ENCODE results near the gene CCL1. TPM values are rescaled to one million over a fixed set of nuclear protein-coding genes. Genes with fewer than 3 reads are reported as not detected.
A peak's percentile ranks its signal among the peaks of the same experiment; 100 is the strongest.

The CCL1 gene
- total RNA-seq, 1 donor from 2014 or later = not detected

DNA sequence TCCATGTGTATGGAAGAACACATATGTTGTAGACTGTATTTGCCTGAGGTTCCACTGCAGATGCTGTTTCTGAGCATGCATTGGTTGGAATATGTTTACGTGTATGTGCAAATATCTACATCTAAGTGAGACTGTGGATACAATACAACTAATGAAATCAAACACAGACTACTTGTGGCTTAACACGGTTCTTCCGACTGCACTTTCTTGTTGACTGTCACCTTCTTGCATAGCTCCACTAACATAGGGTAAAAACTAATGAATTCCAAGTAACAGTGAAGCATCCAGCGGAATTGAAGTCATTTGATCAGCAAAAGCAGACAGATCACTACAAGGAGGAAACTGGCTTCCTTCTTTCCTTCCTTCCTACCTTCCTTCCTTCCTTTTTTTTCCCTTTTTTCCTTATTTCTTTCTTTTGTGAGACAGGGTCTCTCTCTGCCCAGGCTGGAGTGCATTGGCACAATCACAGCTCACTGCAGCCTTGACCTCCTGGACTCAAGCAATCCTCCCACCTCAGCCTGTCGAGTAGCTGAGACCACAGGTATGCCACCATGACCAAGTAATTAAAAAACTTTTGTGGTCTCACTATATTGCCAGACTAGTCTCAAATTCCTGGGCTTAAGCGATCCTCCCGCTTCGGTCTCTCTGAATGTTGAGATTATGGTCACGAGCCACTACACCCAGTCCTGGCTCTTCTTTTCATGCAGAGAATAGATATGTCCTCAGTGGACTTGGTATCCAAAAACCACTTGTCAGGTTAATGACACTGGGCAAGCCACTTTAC, 22.0 kb upstream of the CCL1 start:
- intact Hi-C loops (cut with DNase I) = no loop called here
- DNase-seq (ENCODE audit: low spot score) = no peak
- ATAC-seq = no peak

DNA sequence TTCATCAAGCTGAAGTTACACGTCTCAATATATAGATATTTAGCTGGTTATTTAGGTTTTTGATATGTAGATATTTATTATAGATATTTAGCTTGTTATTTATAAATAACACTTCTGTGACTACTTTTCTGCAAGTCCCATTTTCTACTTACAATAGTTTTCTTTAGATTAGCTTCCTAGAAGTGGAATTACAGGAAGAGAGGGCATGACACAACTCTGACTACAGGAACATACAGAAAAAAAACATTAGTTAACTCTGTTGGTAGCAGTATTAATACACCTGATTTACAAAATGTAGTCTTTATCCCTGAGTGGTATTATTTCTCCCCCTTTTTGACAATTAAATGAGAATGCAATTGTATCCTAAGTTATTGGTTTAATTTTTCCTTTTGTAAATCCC, 21.2 kb upstream of the CCL1 start:
- DNase-seq (ENCODE audit: low spot score) (no peak), ATAC-seq (no peak)
- intact Hi-C loops (cut with DNase I) = no loop called here

DNA sequence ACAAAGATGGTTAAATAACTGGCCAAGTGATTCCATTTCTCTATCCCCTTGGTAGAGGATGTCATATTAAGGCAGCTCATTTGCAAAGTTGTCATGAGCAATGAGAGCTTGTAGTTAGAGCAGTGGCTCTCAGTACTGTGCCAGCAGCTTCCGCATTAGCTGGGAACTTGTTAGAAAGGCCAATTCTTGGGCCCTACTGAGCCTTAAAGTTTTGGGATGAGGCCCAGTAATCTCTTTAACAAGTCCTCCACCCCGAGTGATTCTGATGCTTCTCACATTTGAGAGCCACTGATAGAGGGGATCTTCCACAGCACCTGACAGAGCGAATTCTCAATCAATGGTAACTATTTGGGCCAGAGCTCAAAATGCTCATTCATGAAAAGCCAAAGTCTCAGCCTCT, 20.2 kb upstream of the CCL1 start:
- no peak for ATAC-seq
- intact Hi-C loops (cut with DNase I) = no loop called here
- no peak for DNase-seq (ENCODE audit: low spot score)

DNA sequence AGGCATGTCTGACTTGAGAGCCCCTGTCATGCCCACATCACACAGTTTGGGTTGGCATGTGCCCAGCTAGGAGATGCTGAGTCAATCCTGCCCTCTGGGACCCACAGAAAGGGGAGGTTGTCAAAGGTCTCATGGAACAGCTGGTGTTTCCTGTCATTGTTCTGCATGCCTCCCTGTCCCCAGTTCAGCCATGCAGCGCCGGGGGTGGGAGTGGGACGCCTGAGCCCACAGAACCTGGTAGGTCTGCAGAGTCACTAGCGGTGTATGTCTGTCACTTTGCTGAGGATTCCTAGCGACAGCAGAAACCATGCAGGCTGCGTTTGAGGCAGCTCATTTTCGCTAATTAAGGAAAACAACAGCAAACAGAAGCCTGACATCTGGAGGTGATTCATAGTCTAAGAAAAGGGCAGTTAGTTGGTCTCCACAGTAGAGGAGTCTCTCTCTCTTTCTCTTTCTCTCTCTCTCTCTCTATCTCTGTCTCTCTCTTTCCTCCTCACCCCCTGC, 19.6 kb upstream of the CCL1 start:
- intact Hi-C loops (cut with DNase I) = no loop called here
- ATAC-seq (no peak), DNase-seq (ENCODE audit: low spot score) (no peak)

DNA sequence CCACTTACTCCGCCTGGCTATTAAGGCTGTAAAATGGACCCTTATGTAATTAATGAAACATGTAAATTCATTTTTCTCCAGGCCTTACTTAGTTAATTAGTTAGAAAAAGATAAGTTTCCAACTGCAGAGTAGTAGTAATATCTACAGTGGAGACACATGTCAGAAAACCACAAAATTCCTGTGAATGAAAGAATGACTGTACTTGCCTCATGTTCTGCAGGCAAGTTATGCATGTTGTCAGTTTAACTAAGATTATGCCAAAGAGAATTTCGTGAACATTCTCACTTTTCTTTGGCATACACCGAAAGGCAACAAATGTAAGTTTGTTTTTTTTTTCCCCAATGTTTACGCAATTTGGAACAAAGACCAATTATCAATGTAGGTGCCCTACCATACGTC, 16.8 kb upstream of the CCL1 start:
- intact Hi-C loops (cut with DNase I) = no loop called here
- ATAC-seq (no peak), DNase-seq (ENCODE audit: low spot score) (no peak)

DNA sequence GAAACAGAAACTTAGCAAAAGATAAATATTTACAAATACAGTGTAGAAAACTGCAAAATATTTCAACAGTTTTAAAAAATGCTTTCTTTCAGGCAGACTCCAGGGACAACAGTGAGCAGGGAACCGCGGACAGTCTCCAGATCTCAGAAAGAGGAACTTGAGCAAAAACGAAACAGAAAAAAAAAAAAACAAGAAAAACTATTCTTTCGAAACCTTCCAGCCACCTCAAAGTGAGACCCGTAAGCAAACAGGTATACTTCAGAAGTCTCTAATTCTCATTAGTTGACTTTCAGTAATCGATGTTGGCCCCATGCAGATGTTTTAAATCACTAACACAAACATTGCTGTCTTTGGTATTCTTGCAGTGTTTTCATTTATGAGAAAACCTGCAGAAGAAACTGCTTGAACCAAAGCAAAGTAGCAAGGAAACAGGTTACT, 15.7 kb upstream of the CCL1 start:
- ATAC-seq (no peak), DNase-seq (ENCODE audit: low spot score) (no peak)
- intact Hi-C loops (cut with DNase I) = no loop called here

DNA sequence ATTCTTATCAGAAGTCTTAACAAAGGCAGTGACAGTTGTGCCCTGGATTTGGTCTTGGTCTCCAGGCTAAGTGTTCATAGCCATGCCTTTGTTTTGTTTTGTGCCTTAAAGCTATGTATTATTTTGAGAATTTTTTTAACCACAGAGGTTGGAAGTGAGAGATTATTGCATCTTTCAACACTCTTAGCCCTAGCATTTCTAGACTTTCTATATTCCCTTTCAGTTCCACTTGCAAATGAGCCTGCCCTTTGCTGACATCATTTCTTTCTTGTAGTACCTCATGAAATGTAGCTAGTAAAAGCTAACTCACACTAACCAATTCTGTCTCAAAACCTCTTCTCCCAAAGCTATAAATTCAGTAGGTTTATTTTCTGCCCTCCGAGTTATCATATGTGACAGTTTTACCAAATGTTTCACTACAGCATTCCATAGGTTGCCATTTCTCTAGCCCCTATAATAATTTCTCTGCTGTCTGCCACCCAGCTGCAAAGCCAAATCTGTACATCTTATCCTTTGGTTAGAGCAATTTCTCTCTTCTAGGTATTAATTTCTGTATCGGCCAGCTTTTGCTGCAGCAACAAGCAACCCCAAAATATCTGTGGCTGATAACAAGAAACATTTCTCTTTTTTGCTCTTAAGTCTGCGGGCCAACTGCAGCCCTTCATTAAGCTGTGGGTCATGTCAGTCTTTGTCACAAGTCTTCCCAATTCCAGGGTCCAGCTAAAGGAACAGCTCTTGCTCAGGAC, 14.2 kb upstream of the CCL1 start:
- intact Hi-C loops (cut with DNase I) = no loop called here
- no peak for ATAC-seq
- no peak for DNase-seq (ENCODE audit: low spot score)

DNA sequence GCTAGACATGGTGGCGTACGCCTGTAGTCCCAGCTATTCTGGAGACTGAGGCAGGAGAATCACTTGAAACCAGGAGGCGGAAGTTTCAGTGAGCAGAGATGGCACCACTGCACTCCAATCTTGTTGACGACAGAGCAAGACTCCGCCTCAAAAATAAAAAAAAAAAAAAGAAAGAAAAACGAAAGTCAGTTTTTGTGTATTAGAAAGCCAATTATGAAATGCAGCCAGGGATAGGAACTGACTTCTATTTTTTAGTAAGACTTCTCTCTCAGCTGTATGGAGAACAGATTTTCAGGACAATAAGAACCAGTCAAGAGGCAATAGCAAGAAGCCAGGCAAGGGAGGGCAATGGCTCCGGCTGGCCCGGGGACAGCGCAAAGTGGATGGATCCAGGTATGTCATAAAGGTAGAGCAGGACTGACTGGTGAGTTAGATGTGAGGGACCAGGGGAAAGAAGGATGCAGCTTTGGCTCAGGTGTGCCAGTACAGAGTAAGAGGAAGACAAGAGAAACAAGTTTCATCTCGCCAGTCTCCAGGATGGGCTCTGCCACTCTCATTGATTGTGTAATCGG, 12.5 kb upstream of the CCL1 start:
- no peak for DNase-seq (ENCODE audit: low spot score)
- ATAC-seq = no peak
- intact Hi-C loops (cut with DNase I) = no loop called here

DNA sequence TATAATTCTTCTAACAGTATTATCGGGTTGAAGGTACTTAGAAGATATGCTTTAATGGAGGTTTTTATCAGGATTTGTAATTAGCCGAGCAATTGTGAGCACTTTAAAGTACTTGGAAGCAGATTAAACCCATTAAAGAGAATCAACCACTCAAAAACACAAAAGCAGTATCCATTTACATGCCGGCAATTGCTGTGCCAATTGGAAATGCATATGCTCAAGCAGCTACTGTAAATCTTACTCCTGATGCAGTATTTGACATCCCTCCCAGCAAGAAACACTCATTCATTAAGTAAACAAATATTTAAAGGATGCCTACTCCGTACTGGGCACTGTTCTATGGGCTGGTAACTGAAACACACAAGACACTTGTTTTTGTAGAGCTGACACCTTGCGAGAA, 11.4 kb upstream of the CCL1 start:
- ATAC-seq (no peak), DNase-seq (ENCODE audit: low spot score) (no peak)
- intact Hi-C loops (cut with DNase I) = no loop called here

DNA sequence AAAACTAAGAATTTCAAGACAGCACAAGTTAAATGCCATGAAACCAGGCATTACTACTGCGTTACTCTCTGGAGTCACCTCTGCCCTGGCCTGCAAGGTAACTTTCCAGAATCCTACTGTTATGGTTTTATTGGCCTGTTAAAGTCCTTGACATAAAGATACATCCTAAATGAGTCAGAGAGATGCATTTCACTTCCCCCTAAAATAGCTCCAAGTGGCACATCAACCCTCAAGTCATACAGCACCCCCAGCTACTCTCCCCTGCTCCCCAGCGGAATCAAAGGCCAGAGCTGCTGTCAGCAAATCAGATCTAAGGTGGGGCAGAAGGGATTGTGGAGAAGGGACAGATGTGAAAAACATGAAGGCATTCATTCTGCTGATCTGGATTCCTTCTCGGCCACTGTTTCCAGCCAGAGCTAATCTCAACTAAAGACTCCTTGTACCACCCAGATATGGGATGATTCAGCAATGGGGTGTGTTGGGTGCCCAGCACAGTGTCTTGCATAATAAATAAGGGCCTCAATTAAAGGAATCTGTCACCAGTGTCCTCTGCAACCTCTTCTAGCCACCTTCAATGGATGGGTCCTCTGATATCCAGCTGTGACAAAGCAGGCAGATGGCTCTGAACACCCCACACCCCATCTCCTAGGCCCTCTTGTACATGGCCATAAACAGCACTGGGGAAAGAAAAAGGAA, 8.5 kb upstream of the CCL1 start:
- no peak for ATAC-seq
- no peak for DNase-seq (ENCODE audit: low spot score)
- intact Hi-C loops (cut with DNase I) = no loop called here

DNA sequence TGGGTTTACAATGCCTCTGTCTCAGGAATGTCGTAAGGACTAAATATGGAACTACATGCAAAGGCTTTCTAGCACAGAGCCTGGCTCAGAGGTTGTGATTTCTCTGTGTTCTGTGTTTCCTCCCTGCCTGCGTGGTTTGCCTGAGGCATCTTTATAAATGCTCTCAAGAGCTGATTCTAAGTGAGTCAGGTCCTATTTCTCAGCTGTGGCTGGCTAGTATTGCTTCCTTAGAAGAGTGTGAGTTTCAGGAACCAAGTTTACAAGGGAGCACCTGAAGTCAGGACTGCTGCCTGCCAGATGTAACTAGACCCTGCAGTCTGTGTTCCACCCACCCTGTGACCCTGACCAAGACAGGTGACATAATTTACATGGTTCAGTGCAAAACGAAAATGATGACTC, 8.0 kb upstream of the CCL1 start:
- intact Hi-C loops (cut with DNase I) = no loop called here
- DNase-seq (ENCODE audit: low spot score) = no peak
- no peak for ATAC-seq

DNA sequence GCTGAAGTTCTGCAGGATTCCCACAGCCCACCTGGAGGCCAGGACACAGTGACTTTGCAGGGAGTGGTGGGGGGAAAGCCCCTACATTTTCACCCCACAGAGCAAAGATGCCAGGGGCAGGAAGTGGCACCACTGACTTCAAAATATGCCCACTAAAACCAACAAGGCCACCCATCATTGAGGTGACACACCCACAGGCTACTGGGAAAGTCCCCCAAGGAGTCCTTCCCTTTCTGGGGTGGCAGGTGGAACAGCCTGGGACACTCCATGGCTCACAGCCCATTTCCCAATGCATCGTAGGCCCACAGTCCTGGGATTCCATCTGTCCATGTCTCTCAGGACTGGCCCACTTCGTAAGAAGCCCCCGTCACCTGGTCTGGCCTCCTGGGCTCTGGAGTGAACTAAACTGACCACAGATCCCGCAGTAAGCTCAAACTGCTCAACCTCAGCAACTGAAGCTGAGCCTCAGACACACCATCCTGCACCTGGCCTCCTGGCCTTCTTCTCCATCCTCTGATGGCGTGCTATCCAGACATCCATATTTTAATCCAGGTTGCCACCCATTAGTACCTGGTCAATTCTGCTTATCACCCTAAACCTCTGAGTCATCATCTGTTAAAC, 7.5 kb upstream of the CCL1 start:
- ATAC-seq (no peak), DNase-seq (ENCODE audit: low spot score) (no peak)
- intact Hi-C loops (cut with DNase I) = no loop called here

DNA sequence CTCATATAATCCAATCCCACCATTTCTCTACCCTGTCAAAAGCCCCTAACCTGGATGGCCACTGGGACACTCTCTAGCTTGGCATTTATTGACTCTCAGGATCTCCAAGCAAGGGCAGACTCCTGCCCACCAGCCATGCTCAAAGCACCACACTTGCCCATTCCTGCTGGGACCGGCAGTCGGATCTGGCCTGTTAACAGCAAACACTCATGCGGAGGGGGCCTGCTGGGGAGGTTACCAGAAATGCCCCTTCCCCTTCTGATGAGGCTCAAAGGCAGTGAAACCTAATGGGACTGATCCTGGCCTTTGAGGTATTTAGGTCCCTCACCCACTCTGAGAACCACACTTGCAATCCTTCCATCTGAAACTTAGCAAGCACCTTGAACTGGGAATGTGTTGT, 6.5 kb upstream of the CCL1 start:
- no peak for DNase-seq (ENCODE audit: low spot score)
- intact Hi-C loops (cut with DNase I) = no loop called here

DNA sequence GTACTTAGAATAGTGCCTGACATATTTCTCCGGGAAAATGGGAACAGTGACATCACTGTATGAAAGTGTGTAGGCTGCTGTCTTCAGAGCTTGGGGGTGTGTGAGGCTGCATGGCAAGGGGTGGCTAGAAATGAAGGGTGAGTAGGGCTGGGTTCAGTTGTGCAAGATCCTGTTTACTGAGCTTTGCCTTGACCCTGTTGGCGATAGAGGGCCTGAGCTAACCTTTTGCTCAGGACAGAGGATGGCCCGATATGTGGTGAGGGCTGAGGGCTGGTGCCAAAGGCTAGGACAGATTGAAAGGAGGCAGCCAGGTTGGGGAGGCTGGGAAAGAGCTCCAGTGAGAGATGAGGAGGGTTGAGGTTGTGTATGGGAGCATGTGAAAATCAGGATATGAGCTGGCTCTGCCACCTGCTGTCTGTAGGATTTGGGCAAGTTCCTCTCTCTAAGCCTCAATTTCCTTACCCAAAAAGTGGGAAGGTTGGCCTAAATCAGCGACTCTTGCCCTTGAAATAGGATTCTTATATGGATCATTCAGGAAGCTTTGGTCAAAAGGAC, 6.0 kb upstream of the CCL1 start:
- ATAC-seq (peak; percentile 51), DNase-seq (ENCODE audit: low spot score) (no peak)
- intact Hi-C loops (cut with DNase I) = no loop called here

More for the DNA sequence above, 6.5 kb upstream of the CCL1 start:
- ATAC-seq = no peak

DNA sequence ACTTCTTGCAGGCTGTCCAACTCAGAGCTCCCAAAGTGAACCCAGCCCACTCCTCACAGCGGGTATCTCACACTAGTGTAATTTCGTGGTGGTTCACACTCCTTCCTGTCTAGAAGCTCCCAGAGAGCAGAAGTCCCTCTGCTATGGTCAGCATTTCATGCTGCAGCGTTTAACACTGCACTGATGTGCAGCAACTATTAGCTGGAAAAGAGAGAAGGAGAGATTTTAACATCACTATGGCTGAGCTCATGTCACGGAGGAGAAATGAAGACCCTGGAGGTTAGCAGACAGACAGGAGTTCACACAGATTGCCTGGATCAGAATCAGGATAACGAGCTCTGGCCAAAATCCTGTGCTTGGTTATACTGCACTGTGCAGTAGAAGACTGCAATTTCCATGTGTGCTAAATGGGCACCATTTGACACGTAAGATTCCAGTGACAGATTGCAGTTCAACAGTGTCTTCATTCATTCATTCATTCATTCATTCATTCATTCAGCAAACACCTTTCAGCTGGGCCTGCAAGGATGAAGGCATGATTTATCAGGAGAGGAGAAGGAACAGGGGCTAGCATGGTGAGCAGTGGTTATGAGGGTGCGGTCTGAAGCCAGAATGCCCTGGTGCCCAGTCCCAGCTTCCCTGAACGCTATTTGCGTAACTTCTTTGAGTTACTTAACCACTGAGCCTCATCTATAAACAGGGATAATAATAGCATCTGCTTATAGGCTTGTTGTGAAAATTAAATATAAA, 5.3 kb upstream of the CCL1 start:
- ATAC-seq (peak; percentile 33), DNase-seq (ENCODE audit: low spot score) (no peak)
- intact Hi-C loops (cut with DNase I) = no loop called here

DNA sequence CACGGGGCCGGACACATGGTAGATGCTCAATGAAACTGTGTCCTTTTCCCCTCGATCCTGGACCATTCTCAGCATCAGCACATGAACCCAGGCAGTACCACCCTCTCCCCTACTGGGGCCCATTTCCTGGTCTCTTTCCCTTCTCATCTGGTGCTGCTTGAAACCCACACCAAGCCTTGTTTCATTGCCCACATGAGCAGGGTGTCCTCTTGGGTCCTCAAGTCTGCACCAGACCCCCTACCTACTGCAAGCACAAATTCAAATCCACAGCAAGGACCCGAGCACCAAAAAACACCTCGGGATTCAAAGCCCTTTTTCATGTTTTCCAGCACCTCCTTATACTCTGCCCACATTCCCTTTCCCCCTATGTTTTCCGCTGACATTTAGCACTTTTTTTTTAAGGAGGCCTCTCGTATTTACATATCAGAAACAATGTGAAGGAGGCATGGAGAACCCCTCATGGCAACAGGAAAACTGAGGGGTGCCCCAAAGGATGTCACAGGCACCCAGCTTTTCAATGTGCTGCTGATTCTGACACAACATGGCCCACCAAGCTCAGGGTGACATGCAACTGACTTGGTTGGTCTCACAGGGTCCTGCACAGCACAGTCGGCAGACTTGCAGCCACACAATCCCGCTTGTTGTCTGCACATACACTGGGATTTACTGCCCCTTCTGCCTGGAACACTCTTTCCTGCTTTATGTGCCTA, 4.6 kb upstream of the CCL1 start:
- ATAC-seq = no peak
- DNase-seq (ENCODE audit: low spot score) = no peak
- intact Hi-C loops (cut with DNase I) = no loop called here

DNA sequence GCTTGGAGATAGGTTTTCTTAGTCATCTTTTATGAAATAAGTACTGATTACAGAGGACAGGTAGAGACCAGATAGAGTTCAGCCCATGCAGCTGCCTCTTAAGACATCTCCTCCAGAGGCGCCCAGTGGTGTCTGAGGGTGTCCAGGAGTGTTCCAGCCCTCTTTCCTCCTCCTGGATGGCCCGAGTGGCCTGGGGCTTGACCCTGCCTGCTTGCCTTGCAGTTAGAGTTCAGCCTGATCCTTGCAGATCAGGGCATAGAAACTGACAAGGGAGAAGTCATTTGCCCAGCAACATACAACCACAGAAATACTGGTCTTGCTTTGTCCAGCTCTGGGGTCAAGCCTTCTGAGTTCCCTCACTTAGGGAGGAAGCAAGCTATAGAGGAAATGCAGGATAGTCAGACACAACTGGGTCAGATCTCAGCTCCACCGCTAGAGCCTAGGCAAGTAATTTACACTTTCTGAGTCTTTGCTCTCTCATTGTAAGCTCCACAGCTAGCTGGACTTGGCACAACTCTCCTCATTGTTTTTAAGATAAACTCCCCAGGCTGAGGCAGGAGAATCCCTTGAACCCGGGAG, 3.6 kb upstream of the CCL1 start:
- ATAC-seq (no peak), DNase-seq (ENCODE audit: low spot score) (no peak)
- intact Hi-C loops (cut with DNase I) = no loop called here

All from sciatic nerve (tissue), 2 donors.